Activated effector memory CD4-positive, alpha-beta T cell treated with Interleukin-2 at 50 U/mL for 16 hours (primary cell): ENCODE measurements around the gene PCSK1.
"Not testable (repeated sequence)": the region's sequence is repeated elsewhere in the genome, so short reads cannot be mapped to it uniquely, and the experiment has no call there.

Experiments
- DNase-seq: peaks from one replicate; pipeline ENCODE4 v3.0.0-alpha.2; 2020

Gene PCSK1

GRCh38 chr5:96367337-96367736, 65.7 kb downstream of the PCSK1 start:
- not testable (repeated sequence) for DNase-seq

GRCh38 chr5:96354237-96354636, 78.8 kb downstream of the PCSK1 start:
- DNase-seq: no peak

GRCh38 chr5:96353220-96353619, 79.8 kb downstream of the PCSK1 start:
- no peak for DNase-seq

GRCh38 chr5:96350678-96351077, 82.4 kb downstream of the PCSK1 start:
- no peak for DNase-seq

GRCh38 chr5:96348536-96348935, 84.5 kb downstream of the PCSK1 start:
- no peak for DNase-seq

GRCh38 chr5:96347502-96348292, 85.4 kb downstream of the PCSK1 start:
- DNase-seq: no peak

- DNase-seq: no peak
Observed at GRCh38 chr5:96344678-96345577, 88.1 kb downstream of the PCSK1 start.

GRCh38 chr5:96343094-96343493, 90.0 kb downstream of the PCSK1 start:
- no peak for DNase-seq

GRCh38 chr5:96342581-96342980, 90.5 kb downstream of the PCSK1 start:
- DNase-seq: no peak
